ENCODE measurements around the gene PAGE4.

PAGE4 gene

GRCh38 chrX:49829016-49829415 is at the start of gene PAGE4:
Gene PAGE4 (plus strand): TSS chrX:49829303. CDS start chrX:49830429, 1,126 bp downstream.
- DNase-seq (ENCODE audit: low spot score), result no peak

- no peak for DNase-seq (ENCODE audit: low spot score)
Measured at GRCh38 chrX:49784747-49785280, 44.3 kb upstream of the PAGE4 start.

- no peak for DNase-seq (ENCODE audit: low spot score)
Measured at GRCh38 chrX:49792376-49792775, 36.7 kb upstream of the PAGE4 start.

- DNase-seq (ENCODE audit: low spot score), result no peak
Measured at GRCh38 chrX:49793686-49794085, 35.4 kb upstream of the PAGE4 start.

- DNase-seq (ENCODE audit: low spot score), result no peak
Measured at GRCh38 chrX:49799828-49800227, 29.3 kb upstream of the PAGE4 start.

- DNase-seq (ENCODE audit: low spot score), result no peak
Measured at GRCh38 chrX:49809891-49810632, 19.0 kb upstream of the PAGE4 start.

- DNase-seq (ENCODE audit: low spot score), result no peak
Measured at GRCh38 chrX:49812177-49812576, 16.9 kb upstream of the PAGE4 start.

GRCh38 chrX:49816435-49816834 is 12.7 kb upstream of the PAGE4 start:
- DNase-seq (ENCODE audit: low spot score), result no peak

- DNase-seq (ENCODE audit: low spot score), result peak; percentile 42
Measured at GRCh38 chrX:49838374-49838773, 9.3 kb downstream of the PAGE4 start.

- DNase-seq (ENCODE audit: low spot score), result peak; percentile 69
Measured at GRCh38 chrX:49840679-49841078, 11.6 kb downstream of the PAGE4 start.

GRCh38 chrX:49842621-49843020 is 13.5 kb downstream of the PAGE4 start:
- no peak for DNase-seq (ENCODE audit: low spot score)

- peak; percentile 87 for DNase-seq (ENCODE audit: low spot score)
Measured at GRCh38 chrX:49844611-49845010, 15.5 kb downstream of the PAGE4 start.

GRCh38 chrX:49845701-49846403 is 16.7 kb downstream of the PAGE4 start:
- DNase-seq (ENCODE audit: low spot score), result no peak

GRCh38 chrX:49846522-49846921 is 17.4 kb downstream of the PAGE4 start:
- no peak for DNase-seq (ENCODE audit: low spot score)

- DNase-seq (ENCODE audit: low spot score), result no peak
Measured at GRCh38 chrX:49848275-49848674, 19.2 kb downstream of the PAGE4 start.

GRCh38 chrX:49850028-49850427 is 20.9 kb downstream of the PAGE4 start:
- no peak for DNase-seq (ENCODE audit: low spot score)

- DNase-seq (ENCODE audit: low spot score), result no peak
Measured at GRCh38 chrX:49853661-49854060, 24.6 kb downstream of the PAGE4 start.

- no peak for DNase-seq (ENCODE audit: low spot score)
Measured at GRCh38 chrX:49856819-49857218, 27.7 kb downstream of the PAGE4 start.

- no peak for DNase-seq (ENCODE audit: low spot score)
Measured at GRCh38 chrX:49858341-49858740, 29.2 kb downstream of the PAGE4 start.

- no peak for DNase-seq (ENCODE audit: low spot score)
Measured at GRCh38 chrX:49859491-49859890, 30.4 kb downstream of the PAGE4 start.

GRCh38 chrX:49860867-49861535 is 31.9 kb downstream of the PAGE4 start:
- no peak for DNase-seq (ENCODE audit: low spot score)

- no peak for DNase-seq (ENCODE audit: low spot score)
Measured at GRCh38 chrX:49862093-49862492, 33.0 kb downstream of the PAGE4 start.

- DNase-seq (ENCODE audit: low spot score), result no peak
Measured at GRCh38 chrX:49868739-49869138, 39.6 kb downstream of the PAGE4 start.
